Panc1 (cell line): ENCODE measurements around the gene SPZ1.

ENCODE experiments used
- REST ChIP-seq, 2 experiments: IDR thresholded peaks; 2 replicates each; pipeline ENCODE4 v1.6.1; 2011 to 2012; ENCODE audit warnings: low read depth in 2 of 2, control low read depth in 1 of 2, low read length in 1 of 2, mild to moderate bottlenecking in 1 of 2, moderate library complexity in 1 of 2; ENCODE audit not compliant: insufficient read depth in 1 of 2
- TCF7L2 ChIP-seq: IDR thresholded peaks from 2 replicates; pipeline ENCODE4 v1.6.1; 2011; ENCODE audit warnings: mild to moderate bottlenecking, low read depth, low read length, inconsistent platforms

- TF ChIP-seq REST (IDR thresholded peaks at IDR 0.05; ENCODE audit: insufficient read depth in 1 of 2, low read depth in 2 of 2, low read length in 1 of 2) (no peak), TCF7L2 (no peak)
Measured at GRCh38 chr5:80357671-80358070, 37.9 kb downstream of the SPZ1 start.
